ENCODE results near the gene KIFC3. TPM values are rescaled to one million over a fixed set of nuclear protein-coding genes. Genes with fewer than 3 reads are reported as not detected.

KIFC3 gene
- total and polyA plus RNA-seq, 2 of the 13 experiments (the other 11 are each of a cell fraction or from before 2014, with no cell fraction given) = 42.1 to 45.3 TPM

DNA sequence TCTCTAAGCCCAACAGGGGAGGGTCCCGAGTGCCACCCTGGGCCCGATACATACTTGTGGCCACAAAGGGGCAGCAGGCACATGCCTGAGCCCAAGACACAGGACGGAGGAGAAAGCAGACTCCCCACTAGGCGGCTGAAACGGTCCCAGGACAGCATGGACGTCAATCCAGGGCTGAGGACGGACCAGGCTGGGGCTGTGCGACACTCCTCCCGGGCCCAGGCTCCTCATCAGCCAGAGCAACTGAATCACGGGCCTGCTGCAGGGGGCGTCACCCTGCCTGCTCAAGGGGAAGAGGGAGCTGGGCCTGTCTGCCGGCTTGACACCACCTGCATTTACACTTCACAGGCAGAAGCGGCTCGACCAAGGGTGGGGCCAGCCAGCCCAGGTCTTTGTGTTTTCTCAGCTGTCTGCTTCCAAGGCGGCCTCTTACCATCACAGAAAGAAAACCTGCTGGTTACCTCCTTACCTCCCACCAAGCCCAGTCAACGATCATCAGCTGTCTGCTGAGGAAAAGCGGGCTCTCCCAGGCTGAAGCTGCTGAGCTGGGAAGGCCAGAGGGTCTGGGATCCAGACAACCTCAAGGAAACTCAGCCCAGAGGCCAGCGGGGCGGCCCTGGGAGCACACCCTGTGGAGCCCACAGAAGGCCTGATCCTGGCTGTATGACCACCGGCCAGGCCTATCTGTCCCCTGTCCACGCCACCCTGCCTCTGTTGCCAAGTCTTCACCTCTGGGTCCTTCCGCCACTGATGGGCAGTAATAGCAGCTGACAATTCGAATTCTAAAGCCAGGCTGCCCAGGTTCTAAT is 26.4 kb downstream of the KIFC3 start:
- intact Hi-C loops (cut with micrococcal nuclease; ENCODE audit: unreplicated experiment) = no loop called here
- 85% methylated on average over 22 of the region's 23 CpGs for WGBS (ENCODE audit: low lambda C conversion rate)
- Histone ChIP-seq H3K4me3 (replicated peaks in 1 of 3; ENCODE audit: insufficient read depth in 1 of 3, low read depth in 2 of 3, low read length in 3 of 3) (no peak overlapping the region), H3K9ac (ENCODE audit: insufficient read depth, low read depth, low read length) (no peak overlapping the region), H3K27me3 (ENCODE audit: control insufficient read depth in 1 of 2, insufficient read depth in 2 of 2, low read length in 2 of 2) (no peaks in the 10 kb centered on the region), H3K9me3 (ENCODE audit: low read length) (no peaks in the 10 kb centered on the region), H2AFZ (ENCODE audit: low read length) (no peak overlapping the region), H3K4me1 (ENCODE audit: insufficient read depth, low read length) (peaks cover 15% of the 10 kb centered on the region), H3K27ac (ENCODE audit: extremely low read length, insufficient read depth, low read length) (no peak overlapping the region), H3K79me2 (ENCODE audit: insufficient read depth, low read length) (no peaks in the 10 kb centered on the region), H4K20me1 (ENCODE audit: insufficient read depth, low read length) (no peaks in the 10 kb centered on the region), H3K36me3 (replicated peaks in 1 of 2; ENCODE audit: control insufficient read depth in 1 of 2, insufficient read depth in 2 of 2, low read length in 2 of 2) (peaks cover 24 to 26% of the 10 kb centered on the region in 2 experiments), H3K4me2 (ENCODE audit: low read depth, low read length) (no peak overlapping the region)
- no TSS peak for BruUV-seq (replicated peaks)
- DNase-seq (ENCODE audit: low spot score) (peak; percentile 52), FAIRE-seq (peak; percentile 68), ATAC-seq (peak; percentile 88)
- in situ Hi-C loops (cut with HindIII; ENCODE audit: extremely low pct_ligation_motif_present, low pct_unique_long_range_greater_than_20kb) = no loop called here
- POLR2A ChIA-PET = no interaction called here
- CTCF ChIA-PET (ENCODE audit: low intra/inter-chr PET ratio, low total read pairs) = interaction anchor here (0.7 to 1.1 kb wide), 3 partner anchors 83 to 124 kb away, joined by 3 to 4 read pairs (median 3); no protein-coding TSS in a partner anchor
- TF ChIP-seq NRL (CRISPR knock-in tag; IDR thresholded peaks at IDR 0.05; ENCODE audit: borderline replicate concordance) (0 out of 2 replicates have a peak, but pooled peaks have one; percentile 14), TCF7 (IDR thresholded peaks at IDR 0.05; ENCODE audit: low read depth) (no peak), SAP130 (CRISPR knock-in tag; IDR thresholded peaks at IDR 0.05; ENCODE audit: low read depth) (no peak), KDM3A (CRISPR knock-in tag; IDR thresholded peaks at IDR 0.05; ENCODE audit: low read depth) (no peak), MZF1 (CRISPR knock-in tag; IDR thresholded peaks at IDR 0.05; ENCODE audit: borderline replicate concordance) (no peak), KDM5B (CRISPR knock-in tag; IDR thresholded peaks at IDR 0.05; ENCODE audit: borderline replicate concordance) (peak; percentile 41; the same call in 1 of the 2 replicates), FOXA1 (IDR thresholded peaks at IDR 0.05) (no peak), FOXA1 (CRISPR knock-in tag; IDR thresholded peaks at IDR 0.05) (0 out of 2 replicates have a peak, but pooled peaks have one; percentile 11), HNRNPL (IDR thresholded peaks at IDR 0.05; ENCODE audit: low read depth, low read length) (0 out of 2 replicates have a peak, but pooled peaks have one; percentile 40), ZBTB38 (CRISPR knock-in tag; IDR thresholded peaks at IDR 0.05) (peak; percentile 94)
- TF ChIP-seq, protein P1, sequence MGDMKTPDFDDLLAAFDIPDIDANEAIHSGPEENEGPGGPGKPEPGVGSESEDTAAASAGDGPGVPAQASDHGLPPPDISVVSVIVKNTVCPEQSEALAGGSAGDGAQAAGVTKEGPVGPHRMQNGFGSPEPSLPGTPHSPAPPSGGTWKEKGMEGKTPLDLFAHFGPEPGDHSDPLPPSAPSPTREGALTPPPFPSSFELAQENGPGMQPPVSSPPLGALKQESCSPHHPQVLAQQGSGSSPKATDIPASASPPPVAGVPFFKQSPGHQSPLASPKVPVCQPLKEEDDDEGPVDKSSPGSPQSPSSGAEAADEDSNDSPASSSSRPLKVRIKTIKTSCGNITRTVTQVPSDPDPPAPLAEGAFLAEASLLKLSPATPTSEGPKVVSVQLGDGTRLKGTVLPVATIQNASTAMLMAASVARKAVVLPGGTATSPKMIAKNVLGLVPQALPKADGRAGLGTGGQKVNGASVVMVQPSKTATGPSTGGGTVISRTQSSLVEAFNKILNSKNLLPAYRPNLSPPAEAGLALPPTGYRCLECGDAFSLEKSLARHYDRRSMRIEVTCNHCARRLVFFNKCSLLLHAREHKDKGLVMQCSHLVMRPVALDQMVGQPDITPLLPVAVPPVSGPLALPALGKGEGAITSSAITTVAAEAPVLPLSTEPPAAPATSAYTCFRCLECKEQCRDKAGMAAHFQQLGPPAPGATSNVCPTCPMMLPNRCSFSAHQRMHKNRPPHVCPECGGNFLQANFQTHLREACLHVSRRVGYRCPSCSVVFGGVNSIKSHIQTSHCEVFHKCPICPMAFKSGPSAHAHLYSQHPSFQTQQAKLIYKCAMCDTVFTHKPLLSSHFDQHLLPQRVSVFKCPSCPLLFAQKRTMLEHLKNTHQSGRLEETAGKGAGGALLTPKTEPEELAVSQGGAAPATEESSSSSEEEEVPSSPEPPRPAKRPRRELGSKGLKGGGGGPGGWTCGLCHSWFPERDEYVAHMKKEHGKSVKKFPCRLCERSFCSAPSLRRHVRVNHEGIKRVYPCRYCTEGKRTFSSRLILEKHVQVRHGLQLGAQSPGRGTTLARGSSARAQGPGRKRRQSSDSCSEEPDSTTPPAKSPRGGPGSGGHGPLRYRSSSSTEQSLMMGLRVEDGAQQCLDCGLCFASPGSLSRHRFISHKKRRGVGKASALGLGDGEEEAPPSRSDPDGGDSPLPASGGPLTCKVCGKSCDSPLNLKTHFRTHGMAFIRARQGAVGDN (CRISPR knock-in tag; IDR thresholded peaks at IDR 0.05) = peak; percentile 56
- TF ChIP-seq, protein P2, sequence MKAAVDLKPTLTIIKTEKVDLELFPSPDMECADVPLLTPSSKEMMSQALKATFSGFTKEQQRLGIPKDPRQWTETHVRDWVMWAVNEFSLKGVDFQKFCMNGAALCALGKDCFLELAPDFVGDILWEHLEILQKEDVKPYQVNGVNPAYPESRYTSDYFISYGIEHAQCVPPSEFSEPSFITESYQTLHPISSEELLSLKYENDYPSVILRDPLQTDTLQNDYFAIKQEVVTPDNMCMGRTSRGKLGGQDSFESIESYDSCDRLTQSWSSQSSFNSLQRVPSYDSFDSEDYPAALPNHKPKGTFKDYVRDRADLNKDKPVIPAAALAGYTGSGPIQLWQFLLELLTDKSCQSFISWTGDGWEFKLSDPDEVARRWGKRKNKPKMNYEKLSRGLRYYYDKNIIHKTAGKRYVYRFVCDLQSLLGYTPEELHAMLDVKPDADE (CRISPR knock-in tag; IDR thresholded peaks at IDR 0.05) = no peak
- TF ChIP-seq, protein P3, sequence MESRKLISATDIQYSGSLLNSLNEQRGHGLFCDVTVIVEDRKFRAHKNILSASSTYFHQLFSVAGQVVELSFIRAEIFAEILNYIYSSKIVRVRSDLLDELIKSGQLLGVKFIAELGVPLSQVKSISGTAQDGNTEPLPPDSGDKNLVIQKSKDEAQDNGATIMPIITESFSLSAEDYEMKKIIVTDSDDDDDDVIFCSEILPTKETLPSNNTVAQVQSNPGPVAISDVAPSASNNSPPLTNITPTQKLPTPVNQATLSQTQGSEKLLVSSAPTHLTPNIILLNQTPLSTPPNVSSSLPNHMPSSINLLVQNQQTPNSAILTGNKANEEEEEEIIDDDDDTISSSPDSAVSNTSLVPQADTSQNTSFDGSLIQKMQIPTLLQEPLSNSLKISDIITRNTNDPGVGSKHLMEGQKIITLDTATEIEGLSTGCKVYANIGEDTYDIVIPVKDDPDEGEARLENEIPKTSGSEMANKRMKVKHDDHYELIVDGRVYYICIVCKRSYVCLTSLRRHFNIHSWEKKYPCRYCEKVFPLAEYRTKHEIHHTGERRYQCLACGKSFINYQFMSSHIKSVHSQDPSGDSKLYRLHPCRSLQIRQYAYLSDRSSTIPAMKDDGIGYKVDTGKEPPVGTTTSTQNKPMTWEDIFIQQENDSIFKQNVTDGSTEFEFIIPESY (CRISPR knock-in tag; IDR thresholded peaks at IDR 0.05) = peak; percentile 83
- TF ChIP-seq, protein P4, sequence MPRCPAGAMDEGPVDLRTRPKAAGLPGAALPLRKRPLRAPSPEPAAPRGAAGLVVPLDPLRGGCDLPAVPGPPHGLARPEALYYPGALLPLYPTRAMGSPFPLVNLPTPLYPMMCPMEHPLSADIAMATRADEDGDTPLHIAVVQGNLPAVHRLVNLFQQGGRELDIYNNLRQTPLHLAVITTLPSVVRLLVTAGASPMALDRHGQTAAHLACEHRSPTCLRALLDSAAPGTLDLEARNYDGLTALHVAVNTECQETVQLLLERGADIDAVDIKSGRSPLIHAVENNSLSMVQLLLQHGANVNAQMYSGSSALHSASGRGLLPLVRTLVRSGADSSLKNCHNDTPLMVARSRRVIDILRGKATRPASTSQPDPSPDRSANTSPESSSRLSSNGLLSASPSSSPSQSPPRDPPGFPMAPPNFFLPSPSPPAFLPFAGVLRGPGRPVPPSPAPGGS (CRISPR knock-in tag; IDR thresholded peaks at IDR 0.05) = 0 out of 2 replicates have a peak, but pooled peaks have one; percentile 36

Measured in HepG2 (cell line).